Heart right ventricle (tissue), 16 donors: ENCODE measurements around the gene CHST6. TPM values are rescaled to one million over a fixed set of nuclear protein-coding genes. Genes with fewer than 3 reads are reported as not detected.
"Not testable (repeated sequence)": the region's sequence is repeated elsewhere in the genome, so short reads cannot be mapped to it uniquely, and the experiment has no call there.

Experiments
- ATAC-seq, 8 donors: fragments of 200-7000 bp; cut with Tn5 transposase; one replicate each; pipeline ENCODE4 v1.9.1; 2020; ENCODE audit warnings: mild to moderate bottlenecking in 8 of 8, moderate library complexity in 8 of 8, moderate number of reproducible peaks in 1 of 8
- DNase-seq, 2 donors: peaks; one replicate each; pipeline ENCODE4 v3.0.0-alpha.2; 2020
- H3K27ac ChIP-seq, 10 donors: fragments of 200-600 bp; sonication (generic) in 2 of 10; one replicate each; pipeline versions ENCODE4 v1.5.0 to v1.8.0; 2020 to 2022; ENCODE audit warnings: mild to moderate bottlenecking in 3 of 10
- H3K27me3 ChIP-seq, 7 donors: fragments of 200-600 bp; one replicate each; pipeline ENCODE4 v1.8.0; 2021 to 2022; ENCODE audit warnings: mild to moderate bottlenecking in 2 of 7
- H3K36me3 ChIP-seq, 9 donors: fragments of 200-600 bp; sonication (generic) in 1 of 9; one replicate each; pipeline versions ENCODE4 v1.5.0 to v1.8.0; 2020 to 2022; ENCODE audit warnings: mild to moderate bottlenecking in 2 of 9
- H3K4me1 ChIP-seq, 9 donors: fragments of 200-600 bp; sonication (generic) in 1 of 9; one replicate each; pipeline versions ENCODE4 v1.5.0 to v1.8.0; 2020 to 2022; ENCODE audit warnings: mild to moderate bottlenecking in 4 of 9
- H3K4me3 ChIP-seq, 10 donors: fragments of 200-600 bp; sonication (generic) in 2 of 10; one replicate each; pipeline versions ENCODE4 v1.5.0 to v1.8.0; 2020 to 2022; ENCODE audit warnings: mild to moderate bottlenecking in 7 of 10, moderate library complexity in 2 of 10
- H3K9me3 ChIP-seq, 11 donors: fragments of 200-600 bp in 10 of 11; sonication (generic) in 2 of 11; one replicate each; pipeline versions ENCODE4 v1.5.0 to v1.8.0; 2013 to 2022; ENCODE audit warnings: mild to moderate bottlenecking in 2 of 11, control low read depth in 1 of 11, moderate library complexity in 1 of 11
- WGBS, 2 donors: extraction: QIAGEN DNeasy Blood & Tissue Kit; methylation state at CpG; one replicate each; pipeline ENCODE4 v1.1.7; 2013; ENCODE audit warnings: inconsistent platforms in 1 of 2; 5-methylcytosine and 5-hydroxymethylcytosine counted together
- intact Hi-C, 10 donors: fragments of 100-400 bp; cut with DNase I; formaldehyde crosslinking; loops; one replicate each; pipeline versions ENCODE4 v1.11.1 to v1.14.2; 2022
- polyA plus RNA-seq, 2 donors: library from polyadenylated mRNA; stranded (reverse); fragments of 200-250 nt; gene quantifications; one replicate each; pipeline ENCODE4 v1.2.3, GENCODE V29; 2013
- total RNA-seq, 10 donors: library from RNA; stranded (reverse); fragmentation: NEBNext Ultra II Directional in 3 of 10; extraction: Animal tissue kit (Norgen Biotek cat#: 25700) in 3 of 10; gene quantifications; one replicate each; pipeline versions ENCODE4 v1.2.1 to v1.2.4, GENCODE V29; 2021 to 2023
- TF ChIP-seq, protein P1 (sequence below), 9 donors: fragments of 200-600 bp; sonication (generic) in 2 of 9; IDR thresholded peaks; one replicate each; pipeline versions ENCODE4 v1.5.0 to v1.8.0; 2021 to 2022; ENCODE audit warnings: antibody characterized with exemption in 9 of 9, mild to moderate bottlenecking in 5 of 9, moderate library complexity in 1 of 9
- donor health status: Arrhythmogenic right ventricular cardiomyopathy.
- donor health status: ischemic (EF 13 %, LVEDD 7.1; RV severe dilation, severe dysfunction).
- donor health status: healthy with polysubstance abuse.
- donor health status: DM: no; HTN: yes; CAD: no.
- donor health status: DM: no; HTN: no; CAD: no.
- donor health status: ischemic (EF 25% LVEDD 6.9; RV normal size, moderate dysfunction).
- donor health status: ischemic (EF 25% LVEDD 5.7; RV mildly dilated, moderate dysfunction).
- donor health status: healthy.
- donor health status: DM: yes; HTN: yes; CAD: no.
- donor health status: Ischemic cardiomyopathy.
- donor health status: ischemic (EF 35%, LVEDD 5.7; RV mildly dilated, moderate dysfunction).
- donor health status: nonischemic (EF 11% LVEDD 7.7; RV severe dilation, severe dysfunction).
- donor health status: DM: yes; HTN: yes; CAD: no.
- donor health status: PGD.
- donor health status: ischemic (EF 29% LVEDD 5.4; RV normal size, mild dysfunction).
- donor health status: nonischemic (EF 23%, LVEDD 6.1; RV moderate dilation, normal function).

CHST6 gene
- total and polyA plus RNA-seq, 12 donors, result 0.22 to 2.0 (median 0.86) TPM

DNA sequence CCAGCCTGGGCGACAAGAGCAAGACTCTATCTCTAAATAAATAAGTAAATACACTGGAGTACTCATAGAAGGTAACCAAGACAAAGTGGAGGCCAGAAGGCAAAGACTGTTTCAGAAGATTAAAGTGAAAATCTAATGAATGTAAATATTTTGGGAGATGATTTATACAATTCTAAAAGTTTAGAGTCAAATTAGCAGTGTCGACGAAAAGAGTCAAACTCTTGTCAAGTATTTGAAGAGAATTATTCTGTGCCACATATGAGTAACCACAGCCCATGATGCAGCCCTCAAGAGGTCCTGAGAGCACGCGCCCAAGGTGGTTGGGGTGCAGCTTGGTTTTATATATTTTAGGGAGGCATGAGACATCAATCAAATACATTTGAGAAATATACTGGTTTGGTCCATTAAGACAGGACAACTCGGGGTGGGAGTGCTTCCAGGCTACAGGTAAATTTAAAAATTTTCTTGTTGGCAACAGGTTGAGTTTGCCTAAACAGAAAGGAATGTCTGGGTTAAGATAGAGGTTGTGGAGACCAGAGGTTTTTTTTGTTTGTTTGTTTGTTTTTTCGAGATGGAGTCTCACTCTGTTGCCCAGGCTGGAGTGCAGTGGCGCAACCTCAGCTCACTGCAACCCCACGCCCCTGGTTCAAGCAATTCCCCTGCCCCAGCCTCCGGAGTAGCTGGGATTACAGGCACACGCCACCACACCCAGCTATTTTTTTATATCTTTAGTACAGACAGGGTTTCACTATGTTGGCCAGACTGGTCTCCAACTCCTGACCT is 65.4 kb downstream of the CHST6 start:
- DNase-seq, result no peak
- TF ChIP-seq, protein P1, sequence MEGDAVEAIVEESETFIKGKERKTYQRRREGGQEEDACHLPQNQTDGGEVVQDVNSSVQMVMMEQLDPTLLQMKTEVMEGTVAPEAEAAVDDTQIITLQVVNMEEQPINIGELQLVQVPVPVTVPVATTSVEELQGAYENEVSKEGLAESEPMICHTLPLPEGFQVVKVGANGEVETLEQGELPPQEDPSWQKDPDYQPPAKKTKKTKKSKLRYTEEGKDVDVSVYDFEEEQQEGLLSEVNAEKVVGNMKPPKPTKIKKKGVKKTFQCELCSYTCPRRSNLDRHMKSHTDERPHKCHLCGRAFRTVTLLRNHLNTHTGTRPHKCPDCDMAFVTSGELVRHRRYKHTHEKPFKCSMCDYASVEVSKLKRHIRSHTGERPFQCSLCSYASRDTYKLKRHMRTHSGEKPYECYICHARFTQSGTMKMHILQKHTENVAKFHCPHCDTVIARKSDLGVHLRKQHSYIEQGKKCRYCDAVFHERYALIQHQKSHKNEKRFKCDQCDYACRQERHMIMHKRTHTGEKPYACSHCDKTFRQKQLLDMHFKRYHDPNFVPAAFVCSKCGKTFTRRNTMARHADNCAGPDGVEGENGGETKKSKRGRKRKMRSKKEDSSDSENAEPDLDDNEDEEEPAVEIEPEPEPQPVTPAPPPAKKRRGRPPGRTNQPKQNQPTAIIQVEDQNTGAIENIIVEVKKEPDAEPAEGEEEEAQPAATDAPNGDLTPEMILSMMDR (IDR thresholded peaks at IDR 0.05), result no peak
- H3K4me3 ChIP-seq, result no peak overlapping the region
- H3K4me1 ChIP-seq, result peaks cover 0 to 37% (median 26%) of the 10 kb centered on the region in 9 donors
- peaks cover 0 to 9% (median 0%) of the 10 kb centered on the region in 9 donors for H3K36me3 ChIP-seq
- 93 to 96% methylated on average over 11 of the region's 11 CpGs for WGBS, 2 donors
- no peaks in the 10 kb centered on the region for H3K9me3 ChIP-seq
- H3K27me3 ChIP-seq, result no peaks in the 10 kb centered on the region
- no peak for ATAC-seq
- no peak overlapping the region for H3K27ac ChIP-seq
- intact Hi-C loops, result no loop called here

DNA sequence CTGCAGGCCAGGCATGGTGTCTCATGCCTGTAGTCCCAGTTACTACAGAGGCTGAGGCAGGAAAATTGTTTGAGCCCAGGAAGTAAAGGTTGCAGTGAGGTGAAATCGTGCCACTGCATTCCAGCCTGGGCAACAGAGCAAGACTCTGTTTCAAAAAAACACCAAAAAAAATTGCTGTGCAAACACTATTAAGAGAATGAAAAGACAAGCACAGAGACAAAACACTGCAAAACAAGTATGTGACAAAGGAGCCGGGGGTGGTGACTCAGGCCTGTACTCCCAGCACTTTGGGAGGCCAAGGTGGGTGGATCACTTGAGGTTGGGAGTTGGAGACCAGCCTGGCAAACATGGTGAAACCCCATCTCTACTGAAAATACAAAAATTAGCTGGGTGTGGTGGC is 68.7 kb downstream of the CHST6 start:
- H3K4me3 ChIP-seq, DNase-seq, ATAC-seq, H3K36me3 ChIP-seq, H3K27me3 ChIP-seq, H3K9me3 ChIP-seq, H3K27ac ChIP-seq, intact Hi-C loops: not testable (repeated sequence)
- 84 to 88% methylated on average over 2 of the region's 2 CpGs for WGBS, 2 donors
- peaks cover 0 to 28% (median 18%) of the 10 kb centered on the region in 9 donors for H3K4me1 ChIP-seq

DNA sequence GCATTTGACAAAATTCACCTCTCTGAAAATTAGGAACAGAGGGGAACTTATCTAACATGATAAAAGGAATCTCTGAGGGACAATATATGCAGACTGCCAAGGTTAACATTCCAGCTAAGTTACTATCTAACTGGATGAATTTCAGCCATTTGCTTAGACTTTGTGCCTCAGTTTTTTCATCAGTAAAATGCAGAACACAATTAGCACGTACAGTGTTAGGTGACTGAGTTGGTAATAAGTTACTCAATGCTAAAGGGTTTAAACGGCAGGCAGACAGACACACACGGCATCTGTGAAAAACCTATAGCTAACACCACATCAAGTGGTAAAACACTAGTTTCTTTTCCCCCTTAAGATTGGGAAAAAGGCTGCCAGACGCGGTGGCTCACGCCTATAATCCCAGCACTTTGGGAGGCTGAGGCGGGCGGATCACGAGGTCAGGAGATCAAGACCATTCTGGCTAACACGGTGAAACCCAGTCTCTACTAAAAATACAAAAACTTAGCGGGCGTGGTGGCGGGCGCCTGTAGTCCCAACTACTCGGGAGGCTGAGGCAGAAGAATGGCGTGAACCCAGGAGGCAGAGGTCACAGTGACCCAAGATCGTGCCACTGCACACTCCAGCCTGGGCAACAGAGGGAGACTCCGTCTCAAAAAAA is 71.0 kb downstream of the CHST6 start:
- peaks cover 2 to 43% (median 30%) of the 10 kb centered on the region in 9 donors for H3K4me1 ChIP-seq
- H3K27me3 ChIP-seq, H3K36me3 ChIP-seq, intact Hi-C loops, H3K4me3 ChIP-seq, H3K9me3 ChIP-seq, DNase-seq: not testable (repeated sequence)
- 75 to 83% methylated on average over 18 of the region's 18 CpGs for WGBS, 2 donors
- ATAC-seq, result peak in 1 of 8 donors; percentile 18
- H3K27ac ChIP-seq, result peak overlapping the region in 5 of 10 donors; percentile 18 to 50 (median 21)

DNA sequence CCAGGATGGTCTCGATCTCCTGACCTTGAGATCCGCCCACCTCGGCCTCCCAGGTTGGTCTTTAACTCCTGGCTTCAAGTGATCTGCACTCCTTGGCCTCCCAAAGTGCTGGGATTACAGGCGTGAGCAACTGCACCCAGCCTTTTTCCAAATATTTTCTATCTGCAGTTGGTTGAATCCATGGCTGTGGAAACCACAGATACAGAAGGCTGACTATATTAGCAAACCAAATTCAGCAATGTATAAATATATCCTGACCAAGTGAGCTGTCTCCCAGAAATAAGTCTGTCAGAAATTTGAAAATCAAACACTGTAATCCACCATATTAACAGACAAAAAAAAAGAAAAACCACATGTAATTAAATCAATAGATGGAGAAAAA is 71.5 kb downstream of the CHST6 start:
- Histone ChIP-seq H3K36me3 (peaks cover 0 to 9% (median 0%) of the 10 kb centered on the region in 9 donors), H3K4me1 (peaks cover 2 to 43% (median 30%) of the 10 kb centered on the region in 9 donors), H3K27ac (peak overlapping the region in 5 of 10 donors; percentile 18 to 50 (median 21)), H3K4me3 (no peak overlapping the region), H3K27me3 (no peaks in the 10 kb centered on the region), H3K9me3 (no peaks in the 10 kb centered on the region)
- WGBS, 2 donors, result 79 to 80% methylated on average over 4 of the region's 4 CpGs
- ATAC-seq, result peak in 2 of 8 donors; percentile 19 to 23
- TF ChIP-seq, protein P1 (IDR thresholded peaks at IDR 0.05), result no peak
- DNase-seq, result no peak
- intact Hi-C loops, result no loop called here

Other genes with a start within 250 kb of the CHST6 start
- 10 to 100 TPM; 56.1 to 85.2 (median 72.4) TPM for gene BCAR1, start 243.8 kb downstream of the CHST6 start, total RNA-seq
- 10 to 100 TPM; 54.6 to 65.8 TPM for gene BCAR1, start 243.8 kb downstream of the CHST6 start, polyA plus RNA-seq
- gene CFDP1, start 61.9 kb downstream of the CHST6 start, total RNA-seq, result 10 to 100 TPM; 19.0 to 27.8 (median 24.9) TPM
- 10 to 100 TPM; 38.6 to 63.6 TPM for gene CFDP1, start 61.9 kb downstream of the CHST6 start, polyA plus RNA-seq
- 10 to 100 TPM in 4 of 10 donors, 1 to 10 TPM in 6; 7.2 to 12.5 (median 9.3) TPM for gene TMEM170A, start 30.8 kb downstream of the CHST6 start, total RNA-seq
- 1 to 10 TPM; 3.8 to 6.9 TPM for gene TMEM170A, start 30.8 kb downstream of the CHST6 start, polyA plus RNA-seq
- gene CHST5, start 40.7 kb upstream of the CHST6 start, total RNA-seq, result 1 to 10 TPM in 2 of 10 donors, under 1 TPM in 7, not detected in 1; 0.08 to 1.4 (median 0.48) TPM
- under 1 TPM; 0.20 to 0.66 TPM for gene CHST5, start 40.7 kb upstream of the CHST6 start, polyA plus RNA-seq
- 10 to 100 TPM in 5 of 10 donors, 1 to 10 TPM in 5; 3.8 to 13.4 (median 9.6) TPM for gene TMEM231, start 60.8 kb upstream of the CHST6 start, total RNA-seq
- gene TMEM231, start 60.8 kb upstream of the CHST6 start, polyA plus RNA-seq, result 1 to 10 TPM; 2.6 to 4.9 TPM
- gene GABARAPL2, start 70.9 kb upstream of the CHST6 start, total RNA-seq, result 100 to 1,000 TPM; 177 to 262 (median 243) TPM
- gene GABARAPL2, start 70.9 kb upstream of the CHST6 start, polyA plus RNA-seq, result 100 to 1,000 TPM in 1 of 2 donors, 10 to 100 TPM in 1; 58.2 to 187 TPM
- gene ADAT1, start 127.8 kb upstream of the CHST6 start, total RNA-seq, result 10 to 100 TPM; 14.3 to 30.6 (median 23.3) TPM
- gene ADAT1, start 127.8 kb upstream of the CHST6 start, polyA plus RNA-seq, result 1 to 10 TPM; 6.1 to 7.9 TPM
- gene KARS1, start 152.2 kb upstream of the CHST6 start, total RNA-seq, result 100 to 1,000 TPM; 123 to 145 (median 129) TPM
- 100 to 1,000 TPM in 1 of 2 donors, 10 to 100 TPM in 1; 68.0 to 126 TPM for gene KARS1, start 152.2 kb upstream of the CHST6 start, polyA plus RNA-seq
- gene TERF2IP, start 152.3 kb upstream of the CHST6 start, total RNA-seq, result 10 to 100 TPM; 49.1 to 79.3 (median 64.5) TPM
- gene TERF2IP, start 152.3 kb upstream of the CHST6 start, polyA plus RNA-seq, result 10 to 100 TPM; 43.3 to 71.1 TPM
- gene CPHXL2, start 181.6 kb upstream of the CHST6 start, total RNA-seq, result not detected
- not detected for gene CPHXL2, start 181.6 kb upstream of the CHST6 start, polyA plus RNA-seq
- gene DUXB, start 206.0 kb upstream of the CHST6 start, total RNA-seq, result not detected
- not detected for gene DUXB, start 206.0 kb upstream of the CHST6 start, polyA plus RNA-seq
- gene CPHXL, start 231.0 kb upstream of the CHST6 start, total RNA-seq, result not detected
- gene CPHXL, start 231.0 kb upstream of the CHST6 start, polyA plus RNA-seq, result not detected